GM19035 (cell line): ENCODE measurements around the gene CDH4.

Source experiments
- ATAC-seq: cut with Tn5 transposase; IDR thresholded peaks from one replicate; pipeline ENCODE4 v1.9.1; 2021; ENCODE audit not compliant: unreplicated experiment

The CDH4 gene

DNA sequence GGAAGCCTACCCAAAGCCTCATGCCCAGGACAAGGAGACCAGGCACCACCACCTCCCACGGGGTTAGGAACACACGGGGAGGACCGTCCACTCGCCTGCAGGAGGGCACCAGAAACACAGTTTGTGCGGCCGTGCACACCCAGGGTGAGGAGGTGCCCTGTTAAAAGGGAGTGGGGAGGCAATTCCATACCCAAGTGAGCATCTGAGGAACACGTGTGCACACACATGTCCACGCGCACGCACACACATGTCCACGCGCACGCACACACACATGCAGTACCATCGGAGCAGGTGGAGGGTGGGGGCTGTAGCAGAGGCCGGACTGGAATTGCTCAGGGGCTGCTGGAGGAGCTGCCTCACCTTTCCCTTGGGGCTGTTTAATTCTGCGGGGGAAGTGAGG, 554.3 kb downstream of the CDH4 start:
- no peak for ATAC-seq

DNA sequence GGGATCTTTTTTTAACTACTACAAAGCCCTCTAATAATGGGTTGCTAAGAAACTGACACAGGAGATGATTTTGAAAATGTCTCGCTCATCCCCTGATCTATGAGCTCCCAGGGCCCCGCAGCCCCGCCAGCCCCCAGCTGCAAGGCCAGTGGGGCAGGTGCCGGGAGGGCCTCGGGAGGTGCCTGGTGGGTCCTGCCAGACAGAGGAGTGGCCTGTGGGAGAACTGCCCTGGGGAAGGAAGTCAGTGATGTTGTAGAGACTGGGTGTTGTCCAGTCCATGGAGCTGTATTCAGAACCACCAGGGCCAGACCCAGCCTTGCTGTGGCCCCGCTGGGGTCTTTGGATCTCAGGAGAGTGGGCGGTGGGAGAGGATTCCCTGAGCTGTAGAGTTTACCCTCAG, 554.9 kb downstream of the CDH4 start:
- no peak for ATAC-seq

DNA sequence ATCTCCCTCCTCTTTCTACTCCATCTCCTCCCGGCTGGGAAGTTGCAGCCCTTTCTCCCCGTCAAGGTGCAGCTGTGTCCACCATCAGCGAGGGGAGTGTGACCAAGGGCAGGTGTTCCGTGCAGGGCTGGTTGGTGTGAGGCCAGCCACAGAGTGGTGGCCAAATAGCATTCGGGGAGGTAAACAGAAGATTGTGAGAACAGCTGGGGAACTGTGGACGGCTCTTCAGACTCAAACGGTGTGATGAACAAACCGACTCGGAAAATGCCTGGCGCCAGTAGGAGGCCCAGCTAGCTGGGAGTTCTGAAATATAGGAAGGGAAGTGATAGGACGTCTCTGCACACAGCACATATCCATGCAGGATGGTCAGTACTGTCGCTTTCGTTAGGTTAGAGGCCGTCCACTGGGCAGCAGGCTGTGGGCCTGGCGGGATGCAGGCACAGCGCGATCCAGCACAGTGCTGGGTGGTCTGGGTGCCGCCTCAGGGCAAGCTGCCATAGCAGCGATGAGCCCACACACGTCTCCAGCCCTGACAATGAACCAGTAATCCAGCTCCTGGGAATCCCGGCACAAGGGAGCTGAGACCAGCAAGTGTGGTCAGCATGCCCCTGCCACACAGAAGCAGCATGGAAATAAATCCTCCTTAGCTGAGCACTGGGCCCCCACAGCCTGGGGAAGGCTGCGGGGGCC, 555.6 kb downstream of the CDH4 start:
- ATAC-seq: no peak

DNA sequence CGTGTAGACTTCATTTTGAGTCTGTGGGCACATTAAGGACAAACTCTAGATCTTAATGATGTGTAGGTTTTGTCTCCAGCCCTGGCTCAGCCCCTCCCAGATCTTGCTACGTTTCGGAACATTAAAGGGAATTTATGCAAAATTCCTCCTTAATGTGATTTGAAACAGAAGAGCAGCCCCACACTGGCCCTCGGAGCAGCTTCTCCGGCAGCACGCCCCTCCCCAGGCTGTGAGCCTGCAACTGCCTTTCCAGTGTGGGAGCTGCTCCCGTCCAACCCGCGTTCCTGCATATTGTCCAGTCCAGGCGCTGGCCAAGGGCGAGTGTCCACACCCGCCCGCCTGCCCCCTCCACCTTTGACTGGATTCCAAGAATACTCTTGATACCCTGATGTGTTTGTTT, 556.4 kb downstream of the CDH4 start:
- ATAC-seq: no peak

DNA sequence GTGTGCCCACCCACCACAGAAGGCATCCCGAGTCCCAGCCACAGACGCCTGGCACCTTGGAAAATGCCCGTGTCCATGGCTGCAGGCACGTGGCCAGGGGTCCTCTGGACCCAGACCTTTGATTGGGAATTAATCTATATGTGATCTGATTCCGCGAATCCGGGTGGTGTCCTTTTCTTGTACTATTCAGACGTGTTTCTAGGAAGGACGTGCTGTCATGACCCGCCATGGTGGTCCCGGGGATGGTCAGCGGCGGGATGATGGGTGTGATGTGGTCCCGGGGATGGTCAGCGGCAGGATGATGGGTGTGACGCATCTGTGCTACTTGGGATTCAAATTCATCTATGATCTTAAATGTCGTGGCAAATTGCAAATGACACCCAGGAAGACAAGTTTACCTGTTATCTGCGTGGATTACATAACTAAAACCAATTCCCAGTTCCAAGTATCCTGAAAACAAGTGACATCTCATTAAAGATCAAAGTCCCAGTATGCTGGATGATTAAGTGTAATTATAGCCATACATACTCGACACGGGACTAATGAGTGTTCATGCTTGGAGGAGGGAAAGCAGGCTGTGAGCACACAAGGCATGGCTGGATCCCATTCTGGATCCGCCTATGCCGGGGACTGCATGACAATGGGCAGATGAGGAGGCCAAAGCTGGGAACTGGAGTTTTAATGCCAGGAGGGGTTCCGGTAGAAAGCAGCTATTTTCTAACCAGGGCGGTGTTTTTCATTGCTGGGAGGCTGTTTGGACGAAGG, 557.1 kb downstream of the CDH4 start:
- ATAC-seq: no peak

DNA sequence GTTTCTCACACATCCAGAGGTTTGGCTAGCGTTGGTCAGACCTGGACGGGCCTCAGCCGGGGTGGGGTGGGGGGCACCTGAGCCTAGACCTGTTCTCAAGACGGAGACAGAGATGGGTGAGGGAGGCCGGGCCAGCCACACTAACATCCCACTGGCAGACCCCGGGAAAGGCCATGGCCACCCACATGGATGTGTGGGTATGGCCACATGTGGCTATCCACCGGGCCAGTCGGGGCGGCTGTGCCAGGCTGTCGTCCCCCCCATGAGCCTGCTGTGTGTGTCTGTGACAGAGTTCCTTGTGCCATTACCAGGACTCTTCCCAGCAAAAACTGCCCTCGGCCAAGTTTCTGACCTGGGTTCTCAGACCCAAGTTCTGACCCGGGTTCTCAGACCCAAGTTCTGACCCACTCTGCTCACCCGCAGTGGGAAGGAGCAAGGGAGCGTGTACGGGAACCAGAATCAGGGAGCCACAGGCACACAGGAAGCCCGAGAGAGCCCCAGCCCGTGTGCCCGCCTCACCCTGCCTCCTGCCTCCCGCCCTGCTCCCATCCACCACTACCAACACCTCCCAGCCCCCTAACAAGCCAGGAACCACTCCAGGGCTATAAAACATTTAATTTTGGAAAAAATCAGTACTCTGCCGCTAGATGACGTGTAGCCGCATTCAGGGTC, 558.1 kb downstream of the CDH4 start:
- ATAC-seq: no peak

DNA sequence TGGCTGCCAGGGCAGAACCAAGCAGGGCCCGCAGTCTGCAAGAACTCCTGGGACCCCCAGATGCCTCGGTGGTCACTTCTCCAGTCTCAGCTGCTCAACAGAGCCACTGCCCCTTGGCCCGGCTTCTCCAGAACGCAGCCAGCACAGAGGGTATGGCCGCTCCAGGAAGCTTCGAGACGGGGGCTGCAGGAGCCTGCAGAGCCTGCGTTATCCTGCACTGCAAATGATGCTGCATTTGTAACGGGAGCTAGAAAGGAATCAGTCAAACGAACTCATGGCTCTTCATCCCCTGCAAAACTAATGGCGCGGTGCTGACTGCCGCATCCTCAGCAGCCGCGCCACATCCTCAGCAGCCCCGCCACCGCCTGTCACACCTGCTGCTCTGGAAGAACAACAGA, 558.7 kb downstream of the CDH4 start:
- ATAC-seq: no peak

DNA sequence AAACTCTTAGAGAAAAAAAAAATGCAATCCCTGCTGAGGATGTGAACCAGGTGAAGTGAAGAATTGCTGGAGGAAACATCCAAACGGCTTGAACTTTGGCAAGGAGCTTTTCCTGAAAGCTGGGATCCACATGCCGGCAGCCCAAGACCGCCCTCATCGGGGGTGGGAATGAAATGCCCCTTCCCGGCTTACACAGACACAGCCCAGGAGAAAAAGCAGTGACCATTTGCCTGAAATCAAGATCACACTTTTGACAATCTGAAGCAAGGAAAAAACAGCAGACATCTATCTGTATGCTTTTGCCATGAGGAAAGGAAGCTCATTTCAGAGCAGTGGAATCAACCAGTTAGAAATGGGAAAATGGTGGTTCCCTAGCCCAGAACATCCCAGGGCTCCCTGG, 559.1 kb downstream of the CDH4 start:
- ATAC-seq: no peak

DNA sequence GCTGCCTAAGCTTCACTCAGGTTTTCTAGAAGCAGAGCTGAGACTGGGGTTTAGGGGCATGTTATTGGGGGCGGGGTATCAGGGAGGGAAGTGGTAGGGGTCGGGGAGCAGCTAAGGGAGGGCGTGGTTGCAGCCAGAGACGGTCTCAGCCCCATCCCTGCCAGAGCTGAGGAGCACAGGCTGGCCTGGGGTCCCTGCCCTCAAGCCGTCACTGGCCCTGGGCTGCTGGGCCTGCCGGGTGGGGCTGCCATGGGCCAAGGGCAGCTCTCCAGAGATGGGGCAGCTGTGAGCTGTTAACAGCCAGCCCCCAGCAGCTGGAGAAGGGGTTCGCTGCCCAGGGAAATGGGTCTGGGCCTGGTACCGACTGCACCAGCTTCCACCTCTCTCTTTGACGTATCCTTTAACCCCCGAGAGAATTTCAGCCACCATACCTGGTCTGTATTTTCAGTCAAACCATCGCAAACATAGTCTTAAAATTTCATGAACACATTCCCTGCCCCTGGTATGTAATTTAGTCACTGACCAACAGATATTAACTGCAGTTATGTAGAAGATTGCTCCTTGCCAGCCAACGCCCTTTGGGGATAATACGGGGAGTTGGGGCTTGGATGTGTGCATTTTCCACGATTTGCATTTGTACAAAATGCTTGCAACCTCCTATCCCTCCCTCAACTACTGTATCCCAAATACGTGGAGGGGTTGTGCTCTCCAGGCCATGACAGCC, 560.2 kb downstream of the CDH4 start:
- ATAC-seq: no peak

DNA sequence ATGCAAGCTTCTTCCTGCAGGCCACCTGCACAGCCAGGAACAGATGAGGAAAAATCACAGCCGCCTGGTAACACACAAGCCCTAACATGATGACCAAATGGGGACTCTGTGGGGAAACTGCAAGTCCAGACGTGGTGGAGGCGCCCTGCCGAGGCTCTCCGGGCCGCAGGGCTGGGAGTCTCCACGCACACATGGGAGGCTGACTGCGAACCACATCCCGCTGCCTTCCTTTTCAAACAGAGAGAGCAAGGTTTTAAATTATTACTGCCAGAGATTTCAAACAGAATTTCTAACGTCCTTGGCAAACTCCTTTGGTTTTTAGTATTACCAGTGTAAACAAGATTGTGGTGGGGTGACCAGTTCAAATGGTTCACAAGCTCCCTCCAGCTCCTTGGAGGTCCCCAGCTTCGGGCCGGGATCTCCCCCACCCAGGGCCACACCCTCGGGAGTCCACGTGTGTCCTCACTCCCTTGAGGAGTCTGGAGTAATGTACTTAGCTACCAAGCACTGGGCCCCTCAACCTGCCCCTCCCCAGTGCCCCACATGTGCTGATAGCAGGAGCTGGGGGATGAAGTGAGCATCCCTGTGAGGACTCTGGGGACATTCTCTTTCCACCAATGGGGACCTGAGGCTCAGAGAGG, 560.9 kb downstream of the CDH4 start:
- ATAC-seq: no peak

DNA sequence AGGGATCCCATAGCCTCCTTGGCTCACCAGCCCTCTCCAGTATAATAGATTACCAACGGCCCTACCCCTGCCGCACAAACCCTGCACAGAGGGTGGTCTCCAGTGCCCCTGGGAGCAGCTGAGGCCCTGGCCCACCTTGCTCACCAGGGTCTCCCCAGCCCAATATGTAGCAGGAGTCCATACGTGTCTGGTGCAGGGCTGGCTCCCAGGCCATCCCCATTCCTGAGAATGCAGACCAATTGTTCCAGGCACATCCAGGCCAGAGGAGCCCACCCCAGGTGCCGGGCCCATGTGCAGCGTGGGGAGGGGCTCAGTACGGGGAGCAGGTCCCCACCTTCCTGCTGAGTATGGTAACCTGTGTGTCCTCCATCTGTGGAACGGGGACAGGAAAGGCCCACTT, 561.7 kb downstream of the CDH4 start:
- ATAC-seq: no peak

DNA sequence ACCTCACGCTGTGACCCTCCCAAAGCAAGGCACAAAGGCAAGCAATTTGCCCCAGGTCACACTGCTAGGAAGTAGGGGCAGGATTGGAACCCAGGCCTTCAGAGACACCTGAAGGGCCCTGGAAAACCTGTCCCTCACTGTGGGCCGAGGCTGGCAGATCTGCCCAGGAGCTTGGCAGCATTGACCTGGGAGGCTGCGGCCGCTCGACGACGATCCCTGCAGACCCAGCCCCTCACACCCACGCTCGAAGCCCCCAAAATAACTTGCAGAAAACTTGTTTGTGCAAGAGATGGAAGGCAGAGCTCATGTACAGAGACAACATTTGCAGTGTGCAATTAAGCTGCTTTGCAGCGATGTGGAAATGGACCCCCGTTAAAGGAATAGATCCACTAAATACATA, 562.2 kb downstream of the CDH4 start:
- ATAC-seq: no peak

DNA sequence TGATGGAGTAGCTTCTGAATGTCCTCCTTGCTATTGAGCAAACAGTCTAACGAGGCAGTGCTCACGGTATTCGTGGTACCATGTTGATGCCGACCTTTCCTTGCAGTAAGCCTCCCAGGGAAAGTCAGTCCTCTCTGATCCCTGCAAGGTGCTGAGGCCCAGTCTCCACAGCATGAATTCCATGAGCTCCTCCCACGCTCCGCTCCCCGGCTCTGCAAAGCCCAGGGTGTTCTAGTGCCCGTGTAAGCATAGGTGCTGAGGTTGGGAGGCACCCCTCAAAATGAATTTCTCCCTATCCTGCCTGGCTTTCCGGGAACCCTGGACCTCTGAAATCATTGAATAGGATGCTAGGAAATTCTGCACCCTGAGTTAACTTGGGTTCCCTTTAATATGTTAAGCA, 562.7 kb downstream of the CDH4 start:
- ATAC-seq: no peak

DNA sequence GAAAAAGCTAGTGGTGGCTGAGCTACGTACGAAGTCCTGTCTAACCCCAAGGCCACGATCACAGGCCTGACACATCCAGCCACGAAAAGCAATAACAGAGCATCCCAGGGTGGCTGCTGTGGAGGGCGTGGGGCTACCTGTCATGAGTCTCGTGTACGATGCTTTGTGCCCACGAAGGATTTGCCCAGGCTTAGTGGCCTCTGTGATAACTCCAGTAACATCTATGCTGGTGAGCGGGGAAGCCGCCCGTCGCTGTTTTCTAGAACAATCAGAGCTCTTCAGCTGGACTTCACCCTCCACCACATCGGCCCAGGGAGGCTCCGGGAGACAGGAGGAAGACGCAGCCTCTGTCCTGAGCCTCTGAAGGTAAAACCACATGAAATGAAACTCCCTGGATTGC, 563.1 kb downstream of the CDH4 start:
- ATAC-seq: no peak

DNA sequence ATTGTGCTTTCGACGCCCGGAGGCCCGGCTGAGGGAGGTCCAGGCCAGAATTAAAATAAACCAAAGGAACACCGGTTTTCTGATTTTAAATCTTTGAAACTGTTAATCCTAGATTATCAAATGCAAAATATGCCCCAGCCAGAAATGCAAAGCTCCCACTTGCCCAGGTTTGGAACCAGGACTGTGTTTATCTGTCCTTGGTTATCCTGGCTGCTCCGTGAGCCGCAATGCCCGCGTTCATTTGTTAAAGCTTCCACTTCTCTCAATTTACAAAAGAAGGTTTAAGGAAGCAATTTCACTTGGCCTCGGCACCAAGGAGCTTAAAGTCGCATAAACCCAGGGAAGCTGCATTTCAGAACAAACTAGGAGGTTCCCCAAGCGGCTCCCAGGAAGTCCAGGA, 563.6 kb downstream of the CDH4 start:
- ATAC-seq: no peak

DNA sequence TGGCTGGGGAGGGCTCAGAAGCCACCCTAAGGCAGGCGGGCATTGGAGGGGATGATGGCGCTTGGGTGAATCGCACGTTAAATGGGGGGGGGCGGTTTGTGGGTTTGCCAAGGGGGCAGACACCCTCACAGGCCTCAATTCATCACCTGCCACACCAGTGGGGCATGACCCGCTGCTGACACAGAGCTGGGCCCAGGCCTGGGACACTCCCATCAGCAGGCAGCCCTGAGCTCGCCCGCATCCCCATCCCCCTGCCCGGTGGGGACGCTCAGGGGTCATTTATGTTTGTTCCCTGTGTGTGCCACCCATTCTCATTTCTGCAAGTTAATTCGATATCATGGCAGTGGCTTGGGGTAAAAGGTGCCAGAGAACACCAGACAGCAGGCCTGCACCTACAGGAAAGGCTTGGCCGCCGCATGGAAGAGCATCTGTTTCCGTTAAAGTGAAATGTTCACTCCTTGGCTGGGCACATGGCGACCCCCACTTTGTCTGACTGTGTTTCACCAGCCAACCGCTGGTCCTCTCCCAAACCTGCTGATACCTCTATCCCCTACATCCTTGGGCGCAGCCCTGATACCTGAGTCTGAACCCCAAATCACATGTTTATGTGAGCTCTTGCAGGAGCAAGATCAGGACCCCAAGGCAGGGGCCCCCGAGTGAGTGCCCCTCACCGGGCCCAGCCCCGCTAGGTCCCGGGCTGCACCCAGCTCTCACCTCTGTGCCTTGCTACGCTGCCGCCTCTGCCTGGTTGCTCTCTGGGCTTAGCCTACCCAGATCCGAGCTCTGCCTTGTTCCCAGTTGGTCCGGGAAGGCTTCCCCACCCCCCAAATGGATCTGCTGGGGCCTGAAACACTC, 564.8 kb downstream of the CDH4 start:
- no peak for ATAC-seq

DNA sequence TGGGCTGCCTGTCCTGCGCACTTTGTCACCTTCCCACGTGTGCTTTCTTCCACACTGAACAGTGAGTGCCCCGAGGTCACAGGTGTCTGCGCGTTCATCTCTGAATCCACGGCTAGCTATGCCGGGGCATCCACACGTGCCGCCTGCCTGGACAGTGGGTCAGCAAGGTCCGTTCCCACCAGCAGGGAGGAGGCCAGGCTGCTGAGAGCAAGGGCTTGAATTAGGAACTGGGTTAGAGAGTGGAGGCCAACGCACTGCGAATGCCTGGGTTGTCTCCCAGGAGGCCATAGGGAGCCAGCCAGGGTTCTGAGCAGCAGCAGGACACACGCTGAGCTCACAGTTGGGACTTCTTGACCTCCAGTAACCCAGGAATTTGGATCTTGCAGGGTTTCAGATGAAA, 565.5 kb downstream of the CDH4 start:
- no peak for ATAC-seq

DNA sequence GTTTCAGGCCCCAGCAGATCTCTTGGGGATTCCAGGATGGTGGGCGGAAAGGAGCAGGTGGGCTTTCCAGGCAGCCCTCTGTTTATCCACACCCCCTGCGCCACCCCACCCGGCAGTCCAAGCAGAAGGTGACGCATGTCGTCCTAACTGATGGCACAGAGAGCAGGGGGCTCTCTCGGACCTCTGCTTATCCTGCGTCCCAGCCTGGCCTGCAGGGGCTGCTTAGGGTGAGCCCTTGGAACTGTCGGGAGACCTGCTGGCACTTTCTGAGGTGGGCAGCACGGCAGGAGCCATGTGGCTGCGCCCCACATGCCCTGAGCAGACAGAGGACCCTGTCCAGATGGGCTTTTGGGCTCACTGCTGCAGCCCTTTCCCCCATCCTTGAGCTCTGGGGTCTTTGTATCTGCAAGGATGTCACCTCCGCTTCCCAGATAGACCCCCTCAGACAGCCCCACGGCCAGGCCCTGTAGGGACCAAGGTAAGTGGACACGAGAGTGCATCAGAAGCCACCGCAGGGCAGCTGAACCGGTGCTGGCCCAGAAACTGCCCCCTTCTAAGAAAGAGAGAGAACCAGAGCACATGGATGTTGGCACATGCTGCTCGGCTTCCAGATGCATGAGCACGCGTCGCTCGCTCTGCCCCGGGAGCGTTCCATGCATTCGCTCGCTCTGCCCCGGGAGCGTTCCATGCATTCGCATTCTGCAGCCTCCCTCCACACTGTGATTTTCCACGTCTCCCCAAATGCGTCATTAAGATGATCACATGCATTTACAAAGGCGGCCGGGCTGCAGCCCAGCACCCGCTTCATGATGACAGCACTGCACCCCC, 566.9 kb downstream of the CDH4 start:
- ATAC-seq: no peak

DNA sequence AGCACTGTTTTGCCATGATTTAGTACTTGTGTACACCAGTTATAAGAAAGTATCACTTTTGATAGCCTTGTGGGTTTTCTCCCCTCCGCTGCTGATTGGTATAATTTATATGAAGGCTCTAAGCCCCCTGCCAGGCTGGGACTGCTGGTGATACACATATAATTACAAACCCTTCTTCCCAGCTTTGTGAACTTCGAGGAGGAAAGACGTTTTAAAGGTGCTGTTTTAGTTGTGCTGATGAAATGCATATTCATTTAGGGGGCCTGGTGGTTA, 567.4 kb downstream of the CDH4 start:
- no peak for ATAC-seq
